ENCODE data around the gene TRDN. TPM values are rescaled to one million over a fixed set of nuclear protein-coding genes. Genes with fewer than 3 reads are reported as not detected.

TRDN gene
- total RNA-seq, 1 experiment from 2014 or later = 39.8 TPM

- DNase-seq (ENCODE audit: low spot score) (no peak), ATAC-seq (no peak)
- H3K27me3 Mint-ChIP-seq (ENCODE audit: low read depth) = no peaks in the 10 kb centered on the region
- peak overlapping the region; percentile 7; the same call in 1 of the 2 replicates for H3K27ac Mint-ChIP-seq
- H3K4me1 Mint-ChIP-seq = peaks cover 8% of the 10 kb centered on the region
- H3K4me3 Mint-ChIP-seq = no peak overlapping the region
- TF ChIP-seq, protein P1, sequence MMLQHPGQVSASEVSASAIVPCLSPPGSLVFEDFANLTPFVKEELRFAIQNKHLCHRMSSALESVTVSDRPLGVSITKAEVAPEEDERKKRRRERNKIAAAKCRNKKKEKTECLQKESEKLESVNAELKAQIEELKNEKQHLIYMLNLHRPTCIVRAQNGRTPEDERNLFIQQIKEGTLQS (CRISPR knock-in tag; conservative IDR thresholded peaks at IDR 0.05) = no peak
- peaks cover 7% of the 10 kb centered on the region for H3K9me3 Mint-ChIP-seq
- peaks cover 24% of the 10 kb centered on the region for H3K36me3 Mint-ChIP-seq
- ChIA-PET CTCF (no interaction called here), POLR2A (no interaction called here)
These were observed 86.6 kb downstream of the TRDN start for GRCh38 chr6:123550052-123550617.

DNA sequence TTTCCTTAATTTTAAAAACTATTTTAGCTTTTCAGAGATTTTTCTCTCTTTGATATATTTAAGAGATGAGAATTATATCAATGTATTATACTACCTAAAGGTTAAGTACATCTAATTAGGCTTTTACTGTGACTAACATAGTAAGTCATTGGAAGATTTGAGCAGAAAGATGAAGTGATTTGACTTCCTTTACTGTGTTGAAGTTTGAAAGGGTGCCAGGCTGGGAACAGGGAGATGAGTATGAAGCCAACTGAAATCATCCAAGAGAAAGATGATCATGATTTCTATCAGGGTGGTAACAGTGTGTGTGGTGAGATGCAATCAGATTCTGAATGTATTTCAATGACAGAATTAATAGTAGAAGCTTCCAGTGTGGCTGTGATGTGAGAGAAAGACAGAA, 87.3 kb downstream of the TRDN start:
- Mint-ChIP-seq H3K36me3 (peaks cover 18% of the 10 kb centered on the region), H3K27ac (peak overlapping the region; percentile 7; the same call in 1 of the 2 replicates), H3K27me3 (ENCODE audit: low read depth) (no peaks in the 10 kb centered on the region), H3K9me3 (peaks cover 7% of the 10 kb centered on the region), H3K4me3 (no peak overlapping the region), H3K4me1 (peaks cover 8% of the 10 kb centered on the region)
- DNase-seq (ENCODE audit: low spot score) (no peak), ATAC-seq (no peak)
- POLR2A ChIA-PET = no interaction called here
- no peak for TF ChIP-seq CTCF (IDR thresholded peaks at IDR 0.05)
- TF ChIP-seq, protein P2, sequence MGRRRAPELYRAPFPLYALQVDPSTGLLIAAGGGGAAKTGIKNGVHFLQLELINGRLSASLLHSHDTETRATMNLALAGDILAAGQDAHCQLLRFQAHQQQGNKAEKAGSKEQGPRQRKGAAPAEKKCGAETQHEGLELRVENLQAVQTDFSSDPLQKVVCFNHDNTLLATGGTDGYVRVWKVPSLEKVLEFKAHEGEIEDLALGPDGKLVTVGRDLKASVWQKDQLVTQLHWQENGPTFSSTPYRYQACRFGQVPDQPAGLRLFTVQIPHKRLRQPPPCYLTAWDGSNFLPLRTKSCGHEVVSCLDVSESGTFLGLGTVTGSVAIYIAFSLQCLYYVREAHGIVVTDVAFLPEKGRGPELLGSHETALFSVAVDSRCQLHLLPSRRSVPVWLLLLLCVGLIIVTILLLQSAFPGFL (CRISPR knock-in tag; IDR thresholded peaks at IDR 0.05; ENCODE audit: borderline replicate concordance) = no peak
- TF ChIP-seq, protein P3, sequence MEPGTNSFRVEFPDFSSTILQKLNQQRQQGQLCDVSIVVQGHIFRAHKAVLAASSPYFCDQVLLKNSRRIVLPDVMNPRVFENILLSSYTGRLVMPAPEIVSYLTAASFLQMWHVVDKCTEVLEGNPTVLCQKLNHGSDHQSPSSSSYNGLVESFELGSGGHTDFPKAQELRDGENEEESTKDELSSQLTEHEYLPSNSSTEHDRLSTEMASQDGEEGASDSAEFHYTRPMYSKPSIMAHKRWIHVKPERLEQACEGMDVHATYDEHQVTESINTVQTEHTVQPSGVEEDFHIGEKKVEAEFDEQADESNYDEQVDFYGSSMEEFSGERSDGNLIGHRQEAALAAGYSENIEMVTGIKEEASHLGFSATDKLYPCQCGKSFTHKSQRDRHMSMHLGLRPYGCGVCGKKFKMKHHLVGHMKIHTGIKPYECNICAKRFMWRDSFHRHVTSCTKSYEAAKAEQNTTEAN (CRISPR knock-in tag; IDR thresholded peaks at IDR 0.05) = no peak
- no peak for TF ChIP-seq TP53 (CRISPR knock-in tag; IDR thresholded peaks at IDR 0.05)
- TF ChIP-seq NFATC4 (CRISPR knock-in tag; IDR thresholded peaks at IDR 0.05) = no peak
- no peak for TF ChIP-seq ELF4 (CRISPR knock-in tag; IDR thresholded peaks at IDR 0.05; ENCODE audit: low read depth)
- TF ChIP-seq, protein P4, sequence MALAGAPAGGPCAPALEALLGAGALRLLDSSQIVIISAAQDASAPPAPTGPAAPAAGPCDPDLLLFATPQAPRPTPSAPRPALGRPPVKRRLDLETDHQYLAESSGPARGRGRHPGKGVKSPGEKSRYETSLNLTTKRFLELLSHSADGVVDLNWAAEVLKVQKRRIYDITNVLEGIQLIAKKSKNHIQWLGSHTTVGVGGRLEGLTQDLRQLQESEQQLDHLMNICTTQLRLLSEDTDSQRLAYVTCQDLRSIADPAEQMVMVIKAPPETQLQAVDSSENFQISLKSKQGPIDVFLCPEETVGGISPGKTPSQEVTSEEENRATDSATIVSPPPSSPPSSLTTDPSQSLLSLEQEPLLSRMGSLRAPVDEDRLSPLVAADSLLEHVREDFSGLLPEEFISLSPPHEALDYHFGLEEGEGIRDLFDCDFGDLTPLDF (CRISPR knock-in tag; IDR thresholded peaks at IDR 0.05) = no peak
- no peak for TF ChIP-seq NFYB (CRISPR knock-in tag; conservative IDR thresholded peaks at IDR 0.05; ENCODE audit: low read depth)
- no peak for TF ChIP-seq CBFB (CRISPR knock-in tag; IDR thresholded peaks at IDR 0.05; ENCODE audit: low read depth)
- TF ChIP-seq CREB1 (CRISPR knock-in tag; IDR thresholded peaks at IDR 0.05) = no peak
- TF ChIP-seq SMAD3 (CRISPR knock-in tag; IDR thresholded peaks at IDR 0.05; ENCODE audit: borderline replicate concordance) = no peak
- no peak for TF ChIP-seq ZNF138 (CRISPR knock-in tag; conservative IDR thresholded peaks at IDR 0.05)
- TF ChIP-seq IRF1 (CRISPR knock-in tag; IDR thresholded peaks at IDR 0.05) = no peak
- TF ChIP-seq USF2 (CRISPR knock-in tag; IDR thresholded peaks at IDR 0.05) = no peak
- no peak for TF ChIP-seq TCF7 (CRISPR knock-in tag; IDR thresholded peaks at IDR 0.05; ENCODE audit: low read depth)
- no peak for TF ChIP-seq NR3C1 (CRISPR knock-in tag; conservative IDR thresholded peaks at IDR 0.05; ENCODE audit: low read depth)
- no peak for TF ChIP-seq PRRX2 (CRISPR knock-in tag; IDR thresholded peaks at IDR 0.05)
- no peak for TF ChIP-seq FOXP1 (CRISPR knock-in tag; IDR thresholded peaks at IDR 0.05; ENCODE audit: borderline replicate concordance)
- no peak for TF ChIP-seq ZNF232 (CRISPR knock-in tag; IDR thresholded peaks at IDR 0.05)
- CTCF ChIA-PET = no interaction called here
